H1 (cell line): Measurements from ENCODE around the gene SZT2. TPM values are rescaled to one million over a fixed set of nuclear protein-coding genes. Genes with fewer than 3 reads are reported as not detected.

Experiments used
- CTCF ChIA-PET: fragments of 300-600 bp; sonication (Branson Sonifier 250); formaldehyde crosslinking; loops from one replicate; lab custom pipeline; 2021; ENCODE audit not compliant: partially characterized antibody; lab: Charles Lee
- POLR2A ChIA-PET: fragments of 300-600 bp; sonication (Branson Sonifier 250); formaldehyde crosslinking; loops from one replicate; lab custom pipeline; 2021; ENCODE audit warnings: inconsistent platforms; ENCODE audit not compliant: partially characterized antibody; lab: Charles Lee
- DNase-seq, 2 experiments: peaks; one replicate each; pipeline versions ENCODE4 v3.0.0 to v3.0.0-alpha.2; 2010 to 2022; ENCODE audit warnings: low spot score in 2 of 2, low read depth in 1 of 2, mixed read lengths in 1 of 2
- FAIRE-seq: peaks from 2 replicates; lab custom pipeline; 2011; peaks lifted over from hg19 to GRCh38; lab: Jason Lieb, UNC
- H2AFZ ChIP-seq: 2 replicates; pipeline ENCODE4 v1.8.1; 2012; ENCODE audit warnings: low read length, inconsistent platforms
- H2AK5ac ChIP-seq: 2 replicates; pipeline ENCODE4 v1.6.1; 2013; ENCODE audit warnings: low read depth, low read length
- H2BK120ac ChIP-seq: replicated peaks from 2 replicates; pipeline ENCODE3; 2013; ENCODE audit warnings: low read depth, low read length, inconsistent platforms
- H2BK12ac ChIP-seq: 2 replicates; pipeline ENCODE4 v1.6.1; 2013; ENCODE audit warnings: low read depth, low read length
- H2BK15ac ChIP-seq: 2 replicates; pipeline ENCODE4 v1.6.1; 2013; ENCODE audit warnings: low read length
- H2BK20ac ChIP-seq: 2 replicates; pipeline ENCODE4 v1.6.1; 2013; ENCODE audit warnings: low read length
- H2BK5ac ChIP-seq: 2 replicates; pipeline ENCODE4 v1.6.1; 2013; ENCODE audit warnings: low read depth, low read length
- H3K14ac ChIP-seq: 2 replicates; pipeline ENCODE4 v1.6.1; 2013; ENCODE audit warnings: inconsistent platforms; ENCODE audit not compliant: insufficient read length
- H3K18ac ChIP-seq: 2 replicates; pipeline ENCODE4 v1.6.1; 2013; ENCODE audit warnings: low read length; ENCODE audit errors: extremely low read depth
- H3K23ac ChIP-seq: 2 replicates; pipeline ENCODE4 v1.6.1; 2013; ENCODE audit warnings: inconsistent platforms; ENCODE audit not compliant: insufficient read length
- H3K23me2 ChIP-seq: 2 replicates; pipeline ENCODE4 v1.6.1; 2013; ENCODE audit warnings: low read depth, low read length
- H3K27ac ChIP-seq: 2 replicates; pipeline ENCODE4 v1.6.1; 2011; ENCODE audit warnings: low read depth, low read length, inconsistent platforms
- H3K27me3 ChIP-seq, 4 experiments: replicated peaks in 1 of 4; 1 replicate in 1 of 4; 2 replicates in 3 of 4; pipeline versions ENCODE4 v1.6.1 to v1.8.1; 2011 to 2013; ENCODE audit warnings: low read length in 3 of 4, mild to moderate bottlenecking in 3 of 4, inconsistent platforms in 2 of 4, mixed read lengths in 2 of 4, moderate library complexity in 1 of 4; ENCODE audit not compliant: control insufficient read depth in 3 of 4, insufficient read depth in 3 of 4; ENCODE audit errors: extremely low read depth in 1 of 4
- H3K36me3 ChIP-seq, 4 experiments: 2 replicates each; pipeline versions ENCODE4 v1.6.1 to v1.8.1; 2011 to 2013; ENCODE audit warnings: mild to moderate bottlenecking in 4 of 4, low read length in 3 of 4, moderate library complexity in 2 of 4, control low read depth in 1 of 4, inconsistent platforms in 1 of 4; ENCODE audit not compliant: insufficient read depth in 4 of 4, control insufficient read depth in 2 of 4
- H3K4ac ChIP-seq: replicated peaks from 2 replicates; pipeline ENCODE3; 2013; ENCODE audit warnings: low read length, low read depth, mixed read lengths, inconsistent platforms; ENCODE audit not compliant: insufficient read length
- H3K4me1 ChIP-seq, 4 experiments: replicated peaks in 1 of 4; 1 replicate in 1 of 4; 2 replicates in 3 of 4; pipeline versions ENCODE4 v1.6.1 to v1.8.1; 2011 to 2013; ENCODE audit warnings: low read length in 3 of 4, inconsistent platforms in 2 of 4, mixed read lengths in 1 of 4; ENCODE audit not compliant: insufficient read depth in 4 of 4, control insufficient read depth in 3 of 4
- H3K4me2 ChIP-seq, 2 experiments: 2 replicates each; pipeline versions ENCODE4 v1.6.1 to v1.8.1; 2011 to 2013; ENCODE audit warnings: low read depth in 2 of 2, low read length in 2 of 2, control low read depth in 1 of 2, inconsistent platforms in 1 of 2, mild to moderate bottlenecking in 1 of 2; ENCODE audit not compliant: insufficient read depth in 1 of 2
- H3K4me3 ChIP-seq, 4 experiments: fragments of 200-600, 300-600 bp in 1 of 4; sonication (generic), shearing (Covaris generic), sonication (Bioruptor Twin) in 1 of 4; 2 replicates each; pipeline versions ENCODE4 v1.5.1 to v1.8.1; 2011 to 2016; ENCODE audit warnings: low read length in 4 of 4, low read depth in 3 of 4, control low read depth in 2 of 4, inconsistent platforms in 2 of 4, mild to moderate bottlenecking in 2 of 4, mixed read lengths in 1 of 4, moderate library complexity in 1 of 4; ENCODE audit not compliant: insufficient read depth in 2 of 4; ENCODE audit errors: extremely low read depth in 1 of 4
- H3K56ac ChIP-seq: replicated peaks from 2 replicates; pipeline ENCODE3; 2013; ENCODE audit warnings: low read depth, mild to moderate bottlenecking, mixed read lengths, low read length, inconsistent platforms; ENCODE audit not compliant: insufficient read length
- H3K79me1 ChIP-seq: 2 replicates; pipeline ENCODE4 v1.6.1; 2013; ENCODE audit warnings: low read depth, low read length, control low read depth
- H3K79me2 ChIP-seq, 2 experiments: 2 replicates each; pipeline versions ENCODE4 v1.6.1 to v1.8.1; 2012 to 2013; ENCODE audit warnings: low read length in 2 of 2, mild to moderate bottlenecking in 2 of 2, inconsistent platforms in 1 of 2; ENCODE audit not compliant: insufficient read depth in 2 of 2, control insufficient read depth in 1 of 2
- H3K9ac ChIP-seq, 4 experiments: replicated peaks in 1 of 4; 1 replicate in 1 of 4; 2 replicates in 3 of 4; pipeline versions ENCODE4 v1.6.1 to v1.8.1; 2011 to 2013; ENCODE audit warnings: low read depth in 3 of 4, low read length in 3 of 4, control low read depth in 2 of 4, mild to moderate bottlenecking in 2 of 4, moderate library complexity in 2 of 4, inconsistent platforms in 1 of 4; ENCODE audit errors: extremely low read depth in 1 of 4
- H3K9me3 ChIP-seq, 2 experiments: 2 replicates each; pipeline versions ENCODE4 v1.6.1 to v1.8.1; 2012 to 2013; ENCODE audit warnings: mild to moderate bottlenecking in 2 of 2, moderate library complexity in 2 of 2, control low read depth in 1 of 2, inconsistent platforms in 1 of 2, low read depth in 1 of 2, low read length in 1 of 2, mixed read lengths in 1 of 2; ENCODE audit not compliant: insufficient read depth in 2 of 2
- H4K20me1 ChIP-seq, 2 experiments: replicated peaks in 1 of 2; 2 replicates each; pipeline versions ENCODE3 to v1.8.1; 2011 to 2013; ENCODE audit warnings: inconsistent platforms in 2 of 2, low read length in 2 of 2, mild to moderate bottlenecking in 1 of 2; ENCODE audit not compliant: insufficient read depth in 2 of 2, control insufficient read depth in 1 of 2
- H4K5ac ChIP-seq: 2 replicates; pipeline ENCODE4 v1.6.1; 2013; ENCODE audit warnings: low read length, low read depth, mixed read lengths, inconsistent platforms; ENCODE audit not compliant: insufficient read length
- H4K8ac ChIP-seq: 2 replicates; pipeline ENCODE4 v1.8.0; 2013; ENCODE audit warnings: mild to moderate bottlenecking, moderate library complexity, low read length, inconsistent platforms; ENCODE audit not compliant: insufficient read depth; ENCODE audit errors: extremely low read depth
- H4K91ac ChIP-seq: replicated peaks from 2 replicates; pipeline ENCODE3; 2013; ENCODE audit warnings: low read length, mixed read lengths, inconsistent platforms; ENCODE audit not compliant: insufficient read length
- CBX8 ChIP-seq: fragments of 300-800, 300-1000 bp; sonication (generic); IDR thresholded peaks from 2 replicates; pipeline ENCODE4 v1.7.1; 2016; ENCODE audit warnings: low read depth, low read length, borderline replicate concordance
- CTCF ChIP-seq, 3 experiments: IDR thresholded peaks; 1 replicate in 2 of 3; 2 replicates in 1 of 3; pipeline versions ENCODE4 v1.5.1 to v1.6.1; 2011; ENCODE audit warnings: low read length in 3 of 3, mild to moderate bottlenecking in 3 of 3, inconsistent platforms in 2 of 3, low read depth in 1 of 3, moderate library complexity in 1 of 3; ENCODE audit not compliant: insufficient read depth in 1 of 3; ENCODE audit errors: control extremely low read depth in 1 of 3
- HDAC2 ChIP-seq, 2 experiments: fragments of 300-600 bp in 1 of 2; sonication (generic) in 1 of 2; IDR thresholded peaks; 2 replicates each; pipeline ENCODE4 v1.6.1; 2011 to 2012; ENCODE audit warnings: low read depth in 2 of 2, low read length in 2 of 2, mild to moderate bottlenecking in 2 of 2, moderate library complexity in 2 of 2, borderline replicate concordance in 1 of 2, inconsistent platforms in 1 of 2
- KDM4A ChIP-seq: IDR thresholded peaks from one replicate; pipeline ENCODE4 v1.7.1; 2012; ENCODE audit warnings: low read depth, mild to moderate bottlenecking, moderate library complexity, low read length, inconsistent platforms; ENCODE audit not compliant: severe bottlenecking
- KDM5A ChIP-seq: fragments of 200-600 bp; IDR thresholded peaks from 2 replicates; pipeline ENCODE4 v1.7.1; 2012; ENCODE audit warnings: mild to moderate bottlenecking, low read length, inconsistent platforms, mixed read lengths
- RNF2 ChIP-seq: fragments of 200-900, 300-1000 bp; sonication (generic); IDR thresholded peaks from 2 replicates; pipeline ENCODE4 v1.7.1; 2016; ENCODE audit warnings: borderline replicate concordance, low read depth, mild to moderate bottlenecking, antibody characterized with exemption, low read length; ENCODE audit not compliant: poor library complexity, severe bottlenecking; ENCODE audit errors: missing control alignments
- SP1 ChIP-seq: IDR thresholded peaks from 2 replicates; pipeline ENCODE4 v1.6.1; 2011; ENCODE audit warnings: low read depth, low read length
- USF2 ChIP-seq: IDR thresholded peaks from 2 replicates; pipeline ENCODE4 v1.6.1; 2011; ENCODE audit warnings: low read length, improper control_type of control experiment
- ZNF274 ChIP-seq: IDR thresholded peaks from 2 replicates; pipeline ENCODE4 v1.7.0; 2012; ENCODE audit warnings: low read length, borderline replicate concordance; ENCODE audit errors: extremely low read depth
- WGBS, 2 experiments: shearing (Covaris generic) in 1 of 2; methylation state at CpG; one replicate each; pipeline versions ENCODE4 v1.1.6 to v1.1.7; 2013 to 2015; ENCODE audit warnings: low lambda C conversion rate in 2 of 2, mixed read lengths in 2 of 2, inconsistent platforms in 1 of 2, low coverage in 1 of 2, missing lambda C conversion rate in 1 of 2; ENCODE audit not compliant: insufficient replicate concordance in 2 of 2, insufficient coverage in 1 of 2, insufficient read length in 1 of 2; ENCODE audit errors: extremely low coverage in 1 of 2, missing lambda C conversion rate in 1 of 2; 5-methylcytosine and 5-hydroxymethylcytosine counted together
- polyA plus RNA-seq, 7 experiments: library from polyadenylated mRNA; depleted of rRNA in 3 of 7; stranded (reverse) in 5 of 7; unstranded in 2 of 7; fragments of >200 nt in 5 of 7; fragments of 200-250 nt in 2 of 7; gene quantifications; 1 replicate in 5 of 7; 2 replicates in 1 of 7; 4 replicates in 1 of 7; pipeline versions ENCODE4 v1.2.1 to v1.2.3, GENCODE V29; 2011 to 2013; ENCODE audit warnings: missing spikeins in 2 of 7, mixed read lengths in 2 of 7
- total RNA-seq: library from RNA; stranded (reverse); fragmentation: NEBNext Ultra II Directional; extraction: Animal tissue kit (Norgen Biotek cat#: 25700); gene quantifications from 2 replicates; pipeline ENCODE4 v1.2.1, GENCODE V29; 2021

SZT2 gene
- total and polyA plus RNA-seq, 2 of the 8 experiments (the other 6 are each of a cell fraction or from before 2014, with no cell fraction given), result 4.7 to 12.9 TPM

- H4K5ac ChIP-seq, result no peak overlapping the region
- H3K18ac ChIP-seq, result no peak overlapping the region
- peaks cover 2 to 47% (median 26%) of the 10 kb centered on the region in 4 experiments; a peak in 6 of 8 replicates for H3K36me3 ChIP-seq
- H3K9ac ChIP-seq, result no peak overlapping the region
- no peak overlapping the region for H3K4me2 ChIP-seq
- no peaks in the 10 kb centered on the region for H3K9me3 ChIP-seq
- no peak overlapping the region for H2BK120ac ChIP-seq
- H3K27me3 ChIP-seq, result no peaks in the 10 kb centered on the region
- no peak overlapping the region for H2AFZ ChIP-seq
- no peaks in the 10 kb centered on the region for H3K79me1 ChIP-seq
- no peak overlapping the region for H3K14ac ChIP-seq
- ChIA-PET POLR2A (interaction anchor here (0.9 to 1.2 kb wide), 3 partner anchors 9 to 19 kb away, joined by 3 to 6 read pairs (median 4); no protein-coding TSS in a partner anchor), CTCF (interaction anchor here (1.2 to 3.8 kb wide), 4 partner anchors 11 to 199 kb away, joined by 3 to 16 read pairs (median 4); no protein-coding TSS in a partner anchor)
- H2BK15ac ChIP-seq, result no peak overlapping the region
- H3K23me2 ChIP-seq, result peaks cover 2% of the 10 kb centered on the region; the same call in 1 of the 2 replicates
- H3K4ac ChIP-seq, result no peak overlapping the region
- H3K23ac ChIP-seq, result no peak overlapping the region
- H4K8ac ChIP-seq, result no peak overlapping the region
- DNase-seq, result no peak
- H2BK5ac ChIP-seq, result no peak overlapping the region
- FAIRE-seq, result no peak
- H3K4me1 ChIP-seq, result peaks cover 0 to 8% (median 5%) of the 10 kb centered on the region in 4 experiments; a peak in 6 of 7 replicates
- no peak overlapping the region for H3K27ac ChIP-seq
- H4K20me1 ChIP-seq, result peaks cover 0 to 2% of the 10 kb centered on the region in 2 experiments
- H2BK12ac ChIP-seq, result no peak overlapping the region
- no peak overlapping the region for H3K56ac ChIP-seq
- H2AK5ac ChIP-seq, result no peak overlapping the region
- H4K91ac ChIP-seq, result no peak overlapping the region
- no peaks in the 10 kb centered on the region for H3K79me2 ChIP-seq
- H2BK20ac ChIP-seq, result no peak overlapping the region
- H3K4me3 ChIP-seq, result no peak overlapping the region
- WGBS, 2 experiments, result 91% methylated on average over 7 of the region's 11 CpGs; no CpG with 5 or more reads in 1 of the 2 experiments
- no peak for TF ChIP-seq CTCF (IDR thresholded peaks at IDR 0.05; ENCODE audit: control extremely low read depth in 1 of 3, insufficient read depth in 1 of 3, low read depth in 1 of 3, low read length in 3 of 3)
- no peak for TF ChIP-seq HDAC2 (IDR thresholded peaks at IDR 0.05; ENCODE audit: borderline replicate concordance in 1 of 2, low read depth in 2 of 2, low read length in 2 of 2)
- no peak for TF ChIP-seq ZNF274
- no peak for TF ChIP-seq SP1
- TF ChIP-seq KDM5A, result no peak
- TF ChIP-seq CBX8, result no peak
- TF ChIP-seq KDM4A, result no peak
- no peak for TF ChIP-seq USF2
- no peak for TF ChIP-seq RNF2
Measured at GRCh38 chr1:43426221-43426620, 36.5 kb downstream of the SZT2 start.
